Loucy (cell line): ENCODE results near the gene IGF2BP2.

Experiments
- H2AFZ ChIP-seq: fragments of 200-600 bp; sonication (generic); 2 replicates; pipeline ENCODE4 v1.6.0; 2016; ENCODE audit warnings: antibody characterized with exemption, mild to moderate bottlenecking, low read length, moderate library complexity
- H3F3A ChIP-seq: fragments of 200-600 bp; 2 replicates; pipeline ENCODE4 v1.6.0; 2016; ENCODE audit warnings: antibody characterized with exemption, low read depth, mild to moderate bottlenecking
- H3K27me3 ChIP-seq: fragments of 200-600 bp; sonication (generic); 2 replicates; pipeline ENCODE4 v1.6.1; 2014; ENCODE audit warnings: low read length, mild to moderate bottlenecking; ENCODE audit not compliant: insufficient read depth, poor library complexity, severe bottlenecking
- H3K36me3 ChIP-seq: fragments of 200-600 bp; sonication (generic); 2 replicates; pipeline ENCODE4 v1.6.1; 2016; ENCODE audit warnings: low read length; ENCODE audit not compliant: insufficient read depth
- H3K4me1 ChIP-seq: fragments of 200-600 bp; sonication (generic); 2 replicates; pipeline ENCODE4 v1.5.1; 2014; ENCODE audit warnings: low read length, mild to moderate bottlenecking; ENCODE audit not compliant: insufficient read depth, poor library complexity, severe bottlenecking
- H3K4me2 ChIP-seq: fragments of 200-600 bp; sonication (generic); 2 replicates; pipeline ENCODE4 v1.6.0; 2014; ENCODE audit warnings: antibody characterized with exemption, low read length, low read depth, mild to moderate bottlenecking; ENCODE audit not compliant: poor library complexity, severe bottlenecking
- H3K4me3 ChIP-seq: fragments of 200-600 bp; sonication (generic); 2 replicates; pipeline ENCODE4 v1.5.1; 2014; ENCODE audit warnings: low read length, mild to moderate bottlenecking, mixed read lengths; ENCODE audit not compliant: poor library complexity, severe bottlenecking
- H3K79me2 ChIP-seq: fragments of 200-600 bp; sonication (generic); 2 replicates; pipeline ENCODE4 v1.6.1; 2014; ENCODE audit warnings: low read length; ENCODE audit not compliant: insufficient read depth
- H3K9ac ChIP-seq: fragments of 200-600 bp; sonication (generic); 2 replicates; pipeline ENCODE4 v1.6.0; 2014; ENCODE audit warnings: mild to moderate bottlenecking, low read depth, low read length, moderate library complexity; ENCODE audit not compliant: poor library complexity, severe bottlenecking
- H3K9me2 ChIP-seq: fragments of 200-600 bp; sonication (generic); replicated peaks from 2 replicates; pipeline ENCODE4 v1.6.1; 2016; ENCODE audit warnings: low read depth, low read length, mixed read lengths
- H3K9me3 ChIP-seq: fragments of 200-600 bp; sonication (generic); 2 replicates; pipeline ENCODE4 v1.6.1; 2014; ENCODE audit warnings: mild to moderate bottlenecking, antibody characterized with exemption, low read length, low read depth; ENCODE audit not compliant: insufficient read depth
- H4K20me1 ChIP-seq: fragments of 200-600 bp; sonication (generic); 2 replicates; pipeline ENCODE4 v1.6.0; 2014; ENCODE audit warnings: antibody characterized with exemption, low read length, mild to moderate bottlenecking; ENCODE audit not compliant: insufficient read depth, poor library complexity, severe bottlenecking
- CTCF ChIP-seq: fragments of 200-600 bp; sonication (generic); conservative IDR thresholded peaks from 2 replicates; pipeline ENCODE4 v1.5.1; 2014; ENCODE audit warnings: mild to moderate bottlenecking, antibody characterized with exemption, low read length
- EZH2phosphoT487 ChIP-seq: fragments of 200-600 bp; IDR thresholded peaks from 2 replicates; pipeline ENCODE4 v1.6.1; 2018; ENCODE audit warnings: antibody characterized with exemption, mild to moderate bottlenecking, moderate library complexity, borderline replicate concordance

IGF2BP2 gene

DNA sequence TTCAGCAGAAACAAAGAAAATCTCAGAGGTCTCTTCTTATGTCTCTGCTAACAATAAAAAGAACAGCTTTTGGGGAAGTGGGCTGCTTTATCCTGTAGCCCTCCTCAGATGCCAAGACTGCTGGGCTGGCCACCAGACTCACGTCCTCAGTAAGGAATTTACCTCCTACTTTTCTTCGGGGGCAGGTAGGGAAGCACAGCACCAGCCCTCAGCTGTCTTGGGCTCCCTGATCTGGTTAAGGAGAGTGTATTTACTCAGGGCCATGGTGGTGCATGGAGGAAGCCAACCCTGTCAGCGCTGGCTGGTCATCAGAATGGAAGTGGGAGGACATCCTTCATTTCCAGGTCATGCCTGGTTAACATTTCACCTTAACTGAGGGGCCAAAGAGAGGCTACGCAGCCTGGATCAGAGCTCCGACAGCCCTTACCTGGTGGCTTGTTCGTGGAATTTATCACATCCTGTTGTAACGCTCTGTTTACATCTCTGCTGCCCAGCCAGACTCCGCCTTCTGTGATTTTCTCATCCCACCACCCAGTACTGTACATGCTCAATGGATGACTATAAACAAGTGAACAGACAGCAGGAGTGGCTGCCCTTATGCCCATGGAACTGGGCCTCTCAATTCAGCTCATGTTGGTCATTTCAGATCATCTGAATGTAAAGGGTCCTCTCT lies 108.3 kb downstream of the IGF2BP2 start:
- Histone ChIP-seq H4K20me1 (no peaks in the 10 kb centered on the region), H3K9me3 (no peaks in the 10 kb centered on the region), H2AFZ (no peak overlapping the region), H3K4me2 (no peak overlapping the region), H3K9ac (no peak overlapping the region), H3K36me3 (no peaks in the 10 kb centered on the region), H3K79me2 (no peaks in the 10 kb centered on the region), H3K27me3 (no peaks in the 10 kb centered on the region), H3K4me3 (no peak overlapping the region), H3F3A (no peaks in the 10 kb centered on the region), H3K9me2 (no peaks in the 10 kb centered on the region), H3K4me1 (no peaks in the 10 kb centered on the region)
- TF ChIP-seq EZH2phosphoT487 = no peak

DNA sequence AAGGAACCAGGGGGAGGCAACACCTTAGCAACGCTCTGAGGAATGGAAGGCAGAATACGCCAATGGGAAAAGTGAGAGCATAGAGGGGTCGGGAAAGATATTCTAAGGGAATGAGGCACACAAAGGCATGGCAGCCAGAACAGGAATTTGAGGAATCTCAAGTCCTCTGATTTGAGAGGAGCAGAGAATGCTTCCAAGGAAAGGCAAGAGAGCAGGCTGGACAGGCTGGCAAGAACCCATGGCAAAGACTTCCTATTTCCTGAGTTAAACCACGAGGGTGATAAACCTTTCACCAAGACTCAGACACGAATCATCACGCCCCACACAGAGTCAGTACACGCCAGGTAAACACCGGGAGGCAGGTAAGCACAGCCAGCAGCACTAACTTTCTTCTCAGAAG lies 109.8 kb downstream of the IGF2BP2 start:
- no peaks in the 10 kb centered on the region for H3K9me3 ChIP-seq
- no peaks in the 10 kb centered on the region for H3K36me3 ChIP-seq
- H2AFZ ChIP-seq = no peak overlapping the region
- H4K20me1 ChIP-seq = no peaks in the 10 kb centered on the region
- no peaks in the 10 kb centered on the region for H3K79me2 ChIP-seq
- no peaks in the 10 kb centered on the region for H3K4me1 ChIP-seq
- no peaks in the 10 kb centered on the region for H3F3A ChIP-seq
- no peak overlapping the region for H3K4me2 ChIP-seq
- H3K27me3 ChIP-seq = no peaks in the 10 kb centered on the region
- H3K4me3 ChIP-seq = no peak overlapping the region
- no peak for TF ChIP-seq EZH2phosphoT487
- TF ChIP-seq CTCF = no peak
- no peak overlapping the region for H3K9ac ChIP-seq
- no peaks in the 10 kb centered on the region for H3K9me2 ChIP-seq

DNA sequence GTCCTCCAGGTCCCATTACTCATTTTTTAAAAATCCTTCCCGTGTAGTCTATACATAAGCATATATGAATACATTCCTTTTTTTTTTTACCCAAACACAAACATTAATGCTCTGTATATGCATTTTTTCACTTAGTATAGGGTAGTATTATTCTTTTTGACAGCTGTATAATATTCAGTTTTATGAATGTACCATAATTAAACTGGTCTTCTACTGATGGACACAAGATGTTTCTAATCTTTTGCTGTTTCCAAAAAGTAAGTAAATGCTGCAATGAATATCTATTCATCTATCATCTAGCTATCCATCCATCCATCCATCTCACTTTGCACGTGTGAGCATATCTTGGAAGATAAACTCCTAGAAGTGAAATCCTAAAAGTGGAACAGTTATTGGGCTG lies 110.8 kb downstream of the IGF2BP2 start:
- H3K4me3 ChIP-seq = no peak overlapping the region
- no peaks in the 10 kb centered on the region for H3F3A ChIP-seq
- no peak overlapping the region for H2AFZ ChIP-seq
- H3K4me1 ChIP-seq = no peaks in the 10 kb centered on the region
- no peaks in the 10 kb centered on the region for H4K20me1 ChIP-seq
- H3K36me3 ChIP-seq = no peaks in the 10 kb centered on the region
- no peaks in the 10 kb centered on the region for H3K9me3 ChIP-seq
- TF ChIP-seq EZH2phosphoT487 (no peak), CTCF (no peak)
- no peaks in the 10 kb centered on the region for H3K79me2 ChIP-seq
- H3K27me3 ChIP-seq = no peaks in the 10 kb centered on the region
- no peak overlapping the region for H3K4me2 ChIP-seq
- H3K9ac ChIP-seq = no peak overlapping the region
- no peaks in the 10 kb centered on the region for H3K9me2 ChIP-seq

DNA sequence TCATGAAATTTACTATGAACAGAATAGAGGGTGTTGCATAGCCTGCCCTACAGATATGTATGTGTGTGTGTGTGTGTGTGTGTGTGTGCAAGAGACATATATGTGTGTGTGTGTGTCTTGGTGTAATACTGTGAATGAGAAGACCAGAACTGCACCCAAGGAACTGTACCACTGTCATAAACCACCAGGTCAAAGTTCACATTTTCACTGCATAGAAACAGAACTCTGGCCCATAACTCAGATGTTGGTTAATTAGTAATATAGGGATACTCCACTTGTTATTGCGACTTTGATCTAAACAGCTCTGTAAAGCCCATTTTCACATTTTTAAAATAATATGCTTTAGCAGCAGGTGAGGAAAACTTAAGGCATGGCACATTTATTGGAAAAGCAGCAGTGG lies 111.8 kb downstream of the IGF2BP2 start:
- H3K79me2 ChIP-seq = no peaks in the 10 kb centered on the region
- H3K27me3 ChIP-seq = no peaks in the 10 kb centered on the region
- H3F3A ChIP-seq = no peaks in the 10 kb centered on the region
- no peak overlapping the region for H3K4me3 ChIP-seq
- no peaks in the 10 kb centered on the region for H3K9me2 ChIP-seq
- no peaks in the 10 kb centered on the region for H3K36me3 ChIP-seq
- no peaks in the 10 kb centered on the region for H4K20me1 ChIP-seq
- TF ChIP-seq EZH2phosphoT487 (no peak), CTCF (no peak)
- H3K4me2 ChIP-seq = no peak overlapping the region
- H3K9me3 ChIP-seq = no peaks in the 10 kb centered on the region
- no peak overlapping the region for H2AFZ ChIP-seq
- no peaks in the 10 kb centered on the region for H3K4me1 ChIP-seq
- H3K9ac ChIP-seq = no peak overlapping the region
